Pancreas (tissue), 10 donors: ENCODE results near the gene LYPD6B. TPM values are rescaled to one million over a fixed set of nuclear protein-coding genes. Genes with fewer than 3 reads are reported as not detected.

Experiments used
- ATAC-seq, 4 donors: fragments of 200-7000 bp; cut with Tn5 transposase; one replicate each; pipeline versions ENCODE4 v1.8.0 to v1.9.1; 2020; ENCODE audit warnings: mild to moderate bottlenecking in 4 of 4, moderate library complexity in 4 of 4
- DNase-seq, 6 donors: peaks; one replicate each; pipeline ENCODE4 v3.0.0-alpha.2; 2020
- FAIRE-seq: peaks from 2 replicates; lab custom pipeline; 2012; peaks lifted over from hg19 to GRCh38; lab: Jason Lieb, UNC
- H3K27ac ChIP-seq, 4 donors: fragments of 200-600 bp; sonication (generic); 1 replicate in 3 of 4; 2 replicates in 1 of 4; pipeline versions ENCODE4 v1.5.0 to v1.8.0; 2020
- H3K27me3 ChIP-seq, 4 donors: fragments of 200-600 bp; one replicate each; pipeline ENCODE4 v1.8.0; 2021
- H3K36me3 ChIP-seq, 3 donors: fragments of 200-600 bp; sonication (generic) in 1 of 3; one replicate each; pipeline versions ENCODE4 v1.5.0 to v1.8.0; 2020 to 2021
- H3K4me1 ChIP-seq, 3 donors: fragments of 200-600 bp; one replicate each; pipeline ENCODE4 v1.8.0; 2021
- H3K4me3 ChIP-seq, 4 donors: fragments of 200-600 bp; sonication (generic) in 2 of 4; one replicate each; pipeline versions ENCODE4 v1.5.0 to v1.8.0; 2020 to 2021
- H3K9me3 ChIP-seq, 4 donors: fragments of 200-600 bp; one replicate each; pipeline ENCODE4 v1.8.0; 2021
- CTCF ChIP-seq, 4 donors: fragments of 200-600 bp; sonication (generic) in 3 of 4; IDR thresholded peaks; one replicate each; pipeline versions ENCODE4 v1.5.0 to v1.8.0; 2021; ENCODE audit warnings: antibody characterized with exemption in 4 of 4
- WGBS, 2 donors: extraction: QIAGEN DNeasy Blood & Tissue Kit; methylation state at CpG; one replicate each; pipeline ENCODE4 v1.1.7; 2013; 5-methylcytosine and 5-hydroxymethylcytosine counted together
- intact Hi-C, 3 donors: fragments of 100-400 bp; cut with DNase I; formaldehyde crosslinking; loops; one replicate each; pipeline versions ENCODE4 v1.11.1 to v1.14.2; 2022
- polyA plus RNA-seq, 2 donors: library from polyadenylated mRNA; stranded (reverse); fragments of 200-250 nt; gene quantifications; one replicate each; pipeline ENCODE4 v1.2.3, GENCODE V29; 2013
- total RNA-seq, 6 donors: library from RNA; stranded (reverse); fragmentation: NEBNext Ultra II Directional in 4 of 6; extraction: Animal tissue kit (Norgen Biotek cat#: 25700) in 4 of 6; gene quantifications; one replicate each; pipeline versions ENCODE4 v1.2.1 to v1.2.4, GENCODE V29; 2021 to 2023
- donor health status: healthy with polysubstance abuse.
- donor health status: DM: no; HTN: no; CAD: no; lungs with moderate emphysema.
- donor health status: DM: no; HTN: no; CAD: no.
- donor health status: control.
- donor health status: control.
- donor health status: Bipolar disorder and iron deficiency.
- donor health status: DM: yes; HTN: yes; CAD: no.
- donor health status: DM: no; HTN: no; CAD: no.
- donor health status: DM: no; HTN: no; CAD: no.
- donor health status: DM: yes; HTN: yes; CAD: no.

Gene LYPD6B
- total and polyA plus RNA-seq, 8 donors: 3.0 to 8.1 (median 4.6) TPM

DNA sequence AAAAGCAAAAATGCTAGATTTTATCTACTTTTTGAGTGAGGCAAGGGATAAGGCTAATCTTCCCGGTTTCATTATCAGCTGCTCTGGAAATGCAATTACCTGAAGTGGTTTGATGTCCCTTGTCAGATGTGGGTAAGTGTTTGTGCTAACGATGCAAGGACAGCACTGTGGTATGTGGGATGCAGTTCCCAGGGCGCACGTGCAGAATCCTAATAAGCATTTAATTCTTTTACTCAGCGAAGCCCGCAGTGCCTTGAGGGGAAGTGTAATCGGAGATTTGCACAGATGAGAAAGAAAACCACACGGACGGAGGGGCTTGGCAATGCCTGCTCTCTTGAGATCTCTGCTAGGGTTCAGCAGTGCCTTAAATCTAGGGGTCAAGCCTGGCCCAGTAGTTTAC lies 183.4 kb downstream of the LYPD6B start:
- Histone ChIP-seq H3K4me3 (no peak overlapping the region), H3K36me3 (no peaks in the 10 kb centered on the region), H3K27me3 (no peaks in the 10 kb centered on the region), H3K27ac (no peak overlapping the region), H3K4me1 (peaks cover 0 to 4% (median 0%) of the 10 kb centered on the region in 3 donors), H3K9me3 (no peaks in the 10 kb centered on the region)
- TF ChIP-seq CTCF (IDR thresholded peaks at IDR 0.05): no peak
- no peak for FAIRE-seq
- ATAC-seq: no peak
- intact Hi-C loops: no loop called here
- 62 to 69% methylated on average over 9 of the region's 9 CpGs for WGBS, 2 donors
- no peak for DNase-seq

- Histone ChIP-seq H3K36me3 (no peaks in the 10 kb centered on the region), H3K4me3 (no peak overlapping the region), H3K27ac (no peak overlapping the region), H3K27me3 (no peaks in the 10 kb centered on the region), H3K9me3 (no peaks in the 10 kb centered on the region), H3K4me1 (peaks cover 0 to 7% (median 0%) of the 10 kb centered on the region in 3 donors)
- WGBS, 2 donors: 73 to 91% methylated on average over 2 of the region's 2 CpGs
- DNase-seq: no peak
- TF ChIP-seq CTCF (IDR thresholded peaks at IDR 0.05): no peak
- intact Hi-C loops: no loop called here
- no peak for FAIRE-seq
- no peak for ATAC-seq
Observed at GRCh38 chr2:149223472-149224095, 185.1 kb downstream of the LYPD6B start.

- ATAC-seq (peak in 1 of 4 donors; percentile 28), DNase-seq (no peak), FAIRE-seq (no peak)
- Histone ChIP-seq H3K4me1 (peaks cover 0 to 7% (median 0%) of the 10 kb centered on the region in 3 donors), H3K4me3 (no peak overlapping the region), H3K36me3 (no peaks in the 10 kb centered on the region), H3K27me3 (no peaks in the 10 kb centered on the region), H3K9me3 (no peaks in the 10 kb centered on the region), H3K27ac (no peak overlapping the region)
- intact Hi-C loops: no loop called here
- no peak for TF ChIP-seq CTCF (IDR thresholded peaks at IDR 0.05)
- WGBS, 2 donors: 66 to 70% methylated on average over 5 of the region's 5 CpGs
Observed at GRCh38 chr2:149224543-149224942, 186.0 kb downstream of the LYPD6B start.

- ATAC-seq: no peak
- intact Hi-C loops: no loop called here
- FAIRE-seq: no peak
- WGBS, 2 donors: 50 to 58% methylated on average over 2 of the region's 2 CpGs
- H3K27ac ChIP-seq: no peak overlapping the region
- no peak overlapping the region for H3K4me3 ChIP-seq
- no peak for TF ChIP-seq CTCF (IDR thresholded peaks at IDR 0.05)
- no peaks in the 10 kb centered on the region for H3K27me3 ChIP-seq
- no peak for DNase-seq
- H3K9me3 ChIP-seq: no peaks in the 10 kb centered on the region
- H3K36me3 ChIP-seq: no peaks in the 10 kb centered on the region
- peaks cover 0 to 7% (median 0%) of the 10 kb centered on the region in 3 donors for H3K4me1 ChIP-seq
Observed at GRCh38 chr2:149225446-149225845, 186.9 kb downstream of the LYPD6B start.

DNA sequence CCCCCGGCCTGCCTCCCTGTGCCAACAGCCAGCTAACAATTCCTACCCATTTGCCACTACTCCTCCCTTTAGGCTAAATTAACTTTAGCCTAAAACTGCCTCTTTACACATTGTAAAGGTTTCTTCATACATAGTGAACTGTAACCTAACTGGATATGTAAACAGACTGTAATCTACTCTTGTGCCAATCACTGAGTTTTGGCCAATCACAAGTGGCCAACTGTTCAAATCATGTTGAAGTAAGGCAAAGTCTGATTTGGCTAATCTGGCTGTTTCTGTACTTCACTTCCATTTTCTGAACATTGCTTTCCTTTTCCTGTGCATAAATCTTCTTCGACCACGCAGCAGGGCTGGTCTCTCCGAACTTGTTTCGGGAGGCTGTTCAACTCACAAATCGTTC lies 188.3 kb downstream of the LYPD6B start:
- WGBS, 2 donors: 84 to 89% methylated on average over 6 of the region's 6 CpGs
- TF ChIP-seq CTCF (IDR thresholded peaks at IDR 0.05): no peak
- peaks cover 0 to 7% (median 0%) of the 10 kb centered on the region in 3 donors for H3K4me1 ChIP-seq
- ATAC-seq: no peak
- no peaks in the 10 kb centered on the region for H3K27me3 ChIP-seq
- FAIRE-seq: no peak
- H3K4me3 ChIP-seq: no peak overlapping the region
- DNase-seq: no peak
- intact Hi-C loops: no loop called here
- no peaks in the 10 kb centered on the region for H3K9me3 ChIP-seq
- H3K27ac ChIP-seq: no peak overlapping the region
- H3K36me3 ChIP-seq: no peaks in the 10 kb centered on the region
